GM12878 (cell line): ENCODE data around the gene CDH18. TPM values are rescaled to one million over a fixed set of nuclear protein-coding genes. Genes with fewer than 3 reads are reported as not detected.

ENCODE experiments used
- ATAC-seq: fragments of 200-7000 bp; cut with Tn5 transposase; 3 replicates; pipeline ENCODE4 v1.9.1; 2020; ENCODE audit warnings: mild to moderate bottlenecking, moderate library complexity
- BruUV-seq: library from RNA; stranded (reverse); fragments of 400-500 nt; replicated peaks from 2 replicates; lab custom pipeline; 2021; lab: Mats Ljungman, UMichigan
- CTCF ChIA-PET: fragments of 300-600 bp; sonication (Branson Sonifier 250); formaldehyde crosslinking; extraction: SDS; loops from one replicate; lab custom pipeline; 2021; ENCODE audit warnings: inconsistent platforms; lab: Yijun Ruan, JAX
- POLR2A ChIA-PET: fragments of 350-600 bp; formaldehyde crosslinking; extraction: SDS; loops from one replicate; lab custom pipeline; 2021; ENCODE audit warnings: inconsistent platforms; lab: Charles Lee
- RAD21 ChIA-PET: fragments of 300-600 bp; sonication (Branson Sonifier 250); formaldehyde crosslinking; loops from one replicate; lab custom pipeline; 2023; ENCODE audit warnings: antibody characterized with exemption; ENCODE audit not compliant: unreplicated experiment; lab: Charles Lee
- SMC1A ChIA-PET: fragments of 300-600 bp; sonication (Branson Sonifier 250); formaldehyde crosslinking; loops from one replicate; lab custom pipeline; 2023; ENCODE audit not compliant: unreplicated experiment, uncharacterized antibody; lab: Charles Lee
- DNase-seq: peaks from one replicate; pipeline ENCODE4 v3.0.0-alpha.2; 2011; ENCODE audit warnings: low read depth, low spot score
- FAIRE-seq: peaks from 3 replicates; lab custom pipeline; 2011; peaks lifted over from hg19 to GRCh38; lab: Jason Lieb, UNC
- H2AFZ ChIP-seq: 2 replicates; pipeline ENCODE4 v1.6.0; 2011; ENCODE audit warnings: low read depth, low read length, control low read depth; ENCODE audit not compliant: control insufficient read depth
- H3K27ac ChIP-seq: 2 replicates; pipeline ENCODE4 v1.5.1; 2011; ENCODE audit warnings: control low read depth; ENCODE audit not compliant: control insufficient read depth, insufficient read depth
- H3K27me3 ChIP-seq, 2 experiments: replicated peaks in 1 of 2; 2 replicates each; pipeline versions ENCODE4 v1.6.0 to v1.6.1; 2011; ENCODE audit warnings: low read length in 1 of 2; ENCODE audit not compliant: control insufficient read depth in 2 of 2, insufficient read depth in 2 of 2
- H3K36me3 ChIP-seq, 2 experiments: 2 replicates each; pipeline ENCODE4 v1.5.1; 2011; ENCODE audit warnings: low read length in 1 of 2; ENCODE audit not compliant: control insufficient read depth in 2 of 2, insufficient read depth in 2 of 2
- H3K4me1 ChIP-seq: 2 replicates; pipeline ENCODE4 v1.6.1; 2011; ENCODE audit warnings: mild to moderate bottlenecking, low read length, moderate library complexity, mixed read lengths; ENCODE audit not compliant: control insufficient read depth, insufficient read depth
- H3K4me2 ChIP-seq: 2 replicates; pipeline ENCODE4 v1.6.0; 2011; ENCODE audit warnings: control low read depth; ENCODE audit not compliant: control insufficient read depth, insufficient read depth
- H3K4me3 ChIP-seq: fragments of 200-600 bp; sonication (generic); 2 replicates; pipeline ENCODE4 v1.5.1; 2016
- H3K79me2 ChIP-seq: 2 replicates; pipeline ENCODE4 v1.6.0; 2011; ENCODE audit warnings: low read length; ENCODE audit not compliant: control insufficient read depth, insufficient read depth
- H3K9ac ChIP-seq: 2 replicates; pipeline ENCODE4 v1.8.0; 2011; ENCODE audit warnings: low read length, control low read depth, mixed read lengths; ENCODE audit not compliant: control insufficient read depth, insufficient read depth
- H3K9me3 ChIP-seq: replicated peaks from 3 replicates; pipeline ENCODE4 v1.5.1; 2011; ENCODE audit warnings: mild to moderate bottlenecking, low read length; ENCODE audit not compliant: control insufficient read depth, insufficient read depth
- H4K20me1 ChIP-seq: 2 replicates; pipeline ENCODE4 v1.6.0; 2011; ENCODE audit not compliant: control insufficient read depth, insufficient read depth
- BHLHE40 ChIP-seq, 2 experiments: fragments of 450-650 bp in 1 of 2; IDR thresholded peaks; 2 replicates each; pipeline ENCODE4 v1.6.1; 2011 to 2017; ENCODE audit warnings: low read depth in 2 of 2, borderline replicate concordance in 1 of 2, improper control_type of control experiment in 1 of 2, low read length in 1 of 2, mild to moderate bottlenecking in 1 of 2
- BRCA1 ChIP-seq: IDR thresholded peaks from 2 replicates; pipeline ENCODE4 v1.6.1; 2011; ENCODE audit warnings: low read depth, low read length, improper control_type of control experiment
- CREM ChIP-seq: IDR thresholded peaks from 2 replicates; pipeline ENCODE4 v1.6.1; 2014; ENCODE audit warnings: antibody characterized with exemption, low read depth
- IRF3 ChIP-seq: fragments of 450-650 bp; IDR thresholded peaks from 2 replicates; pipeline ENCODE4 v1.6.1; 2014; ENCODE audit warnings: mild to moderate bottlenecking
- JUNB ChIP-seq: IDR thresholded peaks from 2 replicates; pipeline ENCODE4 v1.6.1; 2016; ENCODE audit warnings: antibody characterized with exemption, mild to moderate bottlenecking
- KAT2A ChIP-seq: conservative IDR thresholded peaks from 2 replicates; pipeline ENCODE4 v1.6.1; 2011; ENCODE audit warnings: low read depth, low read length; ENCODE audit not compliant: control insufficient read depth
- MTA2 ChIP-seq: fragments of 450-650 bp; IDR thresholded peaks from 2 replicates; pipeline ENCODE4 v1.6.1; 2016; ENCODE audit warnings: low read depth, mild to moderate bottlenecking, moderate library complexity
- NFIC ChIP-seq: IDR thresholded peaks from 2 replicates; pipeline ENCODE4 v1.6.1; 2012; ENCODE audit warnings: low read depth, mild to moderate bottlenecking, inconsistent platforms, low read length, moderate library complexity
- NFYB ChIP-seq: IDR thresholded peaks from 2 replicates; pipeline ENCODE4 v1.6.1; 2011; ENCODE audit warnings: low read depth, mild to moderate bottlenecking, low read length, improper control_type of control experiment, moderate library complexity; ENCODE audit not compliant: insufficient read depth
- POLR2AphosphoS2 ChIP-seq: IDR thresholded peaks from 2 replicates; pipeline ENCODE4 v1.6.1; 2011; ENCODE audit warnings: low read depth, mild to moderate bottlenecking, low read length, improper control_type of control experiment, moderate library complexity
- RB1 ChIP-seq: fragments of 450-650 bp; formaldehyde crosslinking; IDR thresholded peaks from 2 replicates; pipeline ENCODE4 v1.6.1; 2017; ENCODE audit warnings: mild to moderate bottlenecking, borderline replicate concordance
- RCOR1 ChIP-seq: conservative IDR thresholded peaks from 2 replicates; pipeline ENCODE4 v1.6.1; 2012; ENCODE audit warnings: low read depth, low read length, improper control_type of control experiment
- SRF ChIP-seq, 2 experiments: IDR thresholded peaks; 2 replicates each; pipeline ENCODE4 v1.6.1; 2011; ENCODE audit warnings: low read depth in 2 of 2, low read length in 2 of 2, mild to moderate bottlenecking in 1 of 2, moderate library complexity in 1 of 2
- SUPT20H ChIP-seq: IDR thresholded peaks from 2 replicates; pipeline ENCODE4 v1.6.1; 2011; ENCODE audit warnings: low read depth, mild to moderate bottlenecking, low read length, moderate library complexity, borderline replicate concordance; ENCODE audit not compliant: control insufficient read depth
- SUZ12 ChIP-seq: fragments of 200-600 bp; sonication (generic); IDR thresholded peaks from one replicate; pipeline ENCODE4 v1.6.1; 2018; ENCODE audit warnings: antibody characterized with exemption, mild to moderate bottlenecking; ENCODE audit not compliant: unreplicated experiment
- YY1 ChIP-seq: IDR thresholded peaks from 2 replicates; pipeline ENCODE4 v1.6.1; 2011; ENCODE audit warnings: low read depth, mild to moderate bottlenecking, low read length
- ZSCAN29 ChIP-seq: fragments of 450-650 bp; IDR thresholded peaks from 2 replicates; pipeline ENCODE4 v1.6.1; 2017; ENCODE audit warnings: mild to moderate bottlenecking, moderate library complexity
- WGBS: methylation state at CpG from one replicate; pipeline ENCODE4 v1.1.6; 2016; ENCODE audit warnings: low lambda C conversion rate; ENCODE audit not compliant: insufficient replicate concordance, insufficient coverage; ENCODE audit errors: missing lambda C conversion rate; 5-methylcytosine and 5-hydroxymethylcytosine counted together
- in situ Hi-C: fragments of 300-500 bp; cut with MboI; formaldehyde crosslinking; loops from 9 replicates; pipeline ENCODE4 v1.14.3; 2018; ENCODE audit warnings: mixed read lengths
- intact Hi-C: fragments of 100-400 bp; cut with micrococcal nuclease; formaldehyde crosslinking; loops from one replicate; pipeline ENCODE4 v1.14.2; 2022; ENCODE audit not compliant: unreplicated experiment
- polyA plus RNA-seq, 11 experiments: library from polyadenylated mRNA; depleted of rRNA in 4 of 11; unstranded in 6 of 11; stranded (reverse) in 5 of 11; fragments of >200 nt; fragmentation: Nextera tagmentation in 4 of 11; fragmentation: Illumina TruSeq in 1 of 11; extraction: Ambion mirVana in 4 of 11; extraction: Trizol in 1 of 11; gene quantifications; 1 replicate in 1 of 11; 2 replicates in 10 of 11; pipeline versions ENCODE4 v1.2.1 to v1.2.3, GENCODE V29; 2011 to 2016; ENCODE audit warnings: inconsistent platforms in 2 of 11, missing spikeins in 2 of 11, low read depth in 1 of 11
- total RNA-seq, 4 experiments: library from RNA; depleted of rRNA in 3 of 4; stranded (reverse); fragments of >200 nt in 3 of 4; fragmentation: Illumina TruSeq in 1 of 4; extraction: Trizol in 1 of 4; gene quantifications; 2 replicates each; pipeline versions ENCODE4 v1.2.1 to v1.2.3, GENCODE V29; 2013 to 2021

The CDH18 gene
- total and polyA plus RNA-seq, 10 of the 15 experiments (the other 5 are each of a cell fraction or from before 2014, with no cell fraction given), result 0.41 TPM; not detected in 9

- SMC1A ChIA-PET, result no interaction called here
- CTCF ChIA-PET, result no interaction called here
- Histone ChIP-seq H2AFZ (no peak overlapping the region), H4K20me1 (no peaks in the 10 kb centered on the region), H3K9me3 (no peaks in the 10 kb centered on the region), H3K4me3 (no peak overlapping the region), H3K27ac (no peak overlapping the region), H3K27me3 (no peaks in the 10 kb centered on the region), H3K79me2 (no peaks in the 10 kb centered on the region), H3K4me1 (no peaks in the 10 kb centered on the region), H3K36me3 (no peaks in the 10 kb centered on the region), H3K9ac (no peak overlapping the region), H3K4me2 (no peak overlapping the region)
- no TSS peak for BruUV-seq
- WGBS, result 42% methylated on average over 4 of the region's 4 CpGs
- RAD21 ChIA-PET, result no interaction called here
- no peak for DNase-seq
- TF ChIP-seq NFIC (no peak), SRF (IDR thresholded peaks at IDR 0.05; ENCODE audit: low read depth in 2 of 2, low read length in 2 of 2) (no peak), JUNB (no peak), RCOR1 (no peak), RB1 (no peak), POLR2AphosphoS2 (no peak), MTA2 (no peak), YY1 (no peak), IRF3 (no peak), NFYB (no peak), KAT2A (no peak), BHLHE40 (IDR thresholded peaks at IDR 0.05; ENCODE audit: borderline replicate concordance in 1 of 2, low read depth in 2 of 2, low read length in 1 of 2) (no peak), SUZ12 (no peak), ZSCAN29 (no peak), CREM (no peak), SUPT20H (no peak), BRCA1 (no peak)
- POLR2A ChIA-PET, result no interaction called here
- FAIRE-seq, result no peak
- intact Hi-C loops (no loop called here), in situ Hi-C loops (no loop called here)
- no peak for ATAC-seq
Observed at GRCh38 chr5:19855031-19855430, 133.0 kb downstream of the CDH18 start.
